Body of pancreas (tissue), 4 donors: ENCODE results near the gene EXD3. TPM values are rescaled to one million over a fixed set of nuclear protein-coding genes. Genes with fewer than 3 reads are reported as not detected.
A peak's percentile ranks its signal among the peaks of the same experiment; 100 is the strongest.

ENCODE experiments used
- ATAC-seq: fragments of 150-250 bp; one replicate; pipeline ENCODE4 v1.9.1; 2016
- DNase-seq, 4 donors: peaks; one replicate each; pipeline ENCODE4 v3.0.0-alpha.2; 2019
- H3K27ac ChIP-seq, 4 donors: fragments of 200-600 bp; sonication (generic); 1 replicate in 3 of 4; 2 replicates in 1 of 4; pipeline versions ENCODE4 v1.5.1 to v1.6.1; 2016 to 2019; ENCODE audit warnings: mild to moderate bottlenecking in 1 of 4, mixed read lengths in 1 of 4, moderate library complexity in 1 of 4
- H3K27me3 ChIP-seq, 2 donors: fragments of 200-600 bp; sonication (generic); one replicate each; pipeline ENCODE4 v1.6.0; 2016; ENCODE audit warnings: mild to moderate bottlenecking in 1 of 2
- H3K36me3 ChIP-seq, 2 donors: fragments of 200-600 bp; sonication (generic); replicated peaks in 1 of 2; 2 replicates each; pipeline ENCODE4 v1.5.1; 2016; ENCODE audit warnings: low read depth in 2 of 2; ENCODE audit not compliant: insufficient read depth in 1 of 2
- H3K4me1 ChIP-seq: fragments of 200-600 bp; sonication (generic); one replicate; pipeline ENCODE4 v1.6.0; 2016
- H3K4me3 ChIP-seq, 2 donors: fragments of 200-600 bp; sonication (generic); 1 replicate in 1 of 2; 2 replicates in 1 of 2; pipeline ENCODE4 v1.5.1; 2016 to 2019
- H3K9me3 ChIP-seq, 3 donors: fragments of 200-600 bp; sonication (generic); 1 replicate in 2 of 3; 2 replicates in 1 of 3; pipeline ENCODE4 v1.5.1; 2016
- POLR2A ChIP-seq, 3 donors: fragments of 450-650 bp; IDR thresholded peaks; one replicate each; pipeline ENCODE4 v1.6.1; 2016; ENCODE audit warnings: antibody characterized with exemption in 3 of 3, mild to moderate bottlenecking in 2 of 3
- WGBS, 2 donors: methylation state at CpG; one replicate each; pipeline ENCODE4 v1.1.5; 2017; 5-methylcytosine and 5-hydroxymethylcytosine counted together
- intact Hi-C: fragments of 100-400 bp; cut with DNase I; formaldehyde crosslinking; loops from one replicate; pipeline ENCODE4 v1.15.1; 2023
- total RNA-seq, 2 donors: library from RNA; depleted of rRNA; stranded (reverse); fragments of >200 nt; gene quantifications; one replicate each; pipeline ENCODE4 v1.1.0, GENCODE V29; 2016
- TF ChIP-seq, protein P1 (sequence below), 7 experiments: fragments of 450-650 bp in 4 of 7; fragments of 200-600 bp in 3 of 7; sonication (generic) in 3 of 7; IDR thresholded peaks; one replicate each; pipeline ENCODE4 v1.5.1; 2016 to 2019; ENCODE audit warnings: antibody characterized with exemption in 7 of 7

EXD3 gene
- total RNA-seq, 2 donors from 2014 or later = 23.3 to 34.9 TPM

DNA sequence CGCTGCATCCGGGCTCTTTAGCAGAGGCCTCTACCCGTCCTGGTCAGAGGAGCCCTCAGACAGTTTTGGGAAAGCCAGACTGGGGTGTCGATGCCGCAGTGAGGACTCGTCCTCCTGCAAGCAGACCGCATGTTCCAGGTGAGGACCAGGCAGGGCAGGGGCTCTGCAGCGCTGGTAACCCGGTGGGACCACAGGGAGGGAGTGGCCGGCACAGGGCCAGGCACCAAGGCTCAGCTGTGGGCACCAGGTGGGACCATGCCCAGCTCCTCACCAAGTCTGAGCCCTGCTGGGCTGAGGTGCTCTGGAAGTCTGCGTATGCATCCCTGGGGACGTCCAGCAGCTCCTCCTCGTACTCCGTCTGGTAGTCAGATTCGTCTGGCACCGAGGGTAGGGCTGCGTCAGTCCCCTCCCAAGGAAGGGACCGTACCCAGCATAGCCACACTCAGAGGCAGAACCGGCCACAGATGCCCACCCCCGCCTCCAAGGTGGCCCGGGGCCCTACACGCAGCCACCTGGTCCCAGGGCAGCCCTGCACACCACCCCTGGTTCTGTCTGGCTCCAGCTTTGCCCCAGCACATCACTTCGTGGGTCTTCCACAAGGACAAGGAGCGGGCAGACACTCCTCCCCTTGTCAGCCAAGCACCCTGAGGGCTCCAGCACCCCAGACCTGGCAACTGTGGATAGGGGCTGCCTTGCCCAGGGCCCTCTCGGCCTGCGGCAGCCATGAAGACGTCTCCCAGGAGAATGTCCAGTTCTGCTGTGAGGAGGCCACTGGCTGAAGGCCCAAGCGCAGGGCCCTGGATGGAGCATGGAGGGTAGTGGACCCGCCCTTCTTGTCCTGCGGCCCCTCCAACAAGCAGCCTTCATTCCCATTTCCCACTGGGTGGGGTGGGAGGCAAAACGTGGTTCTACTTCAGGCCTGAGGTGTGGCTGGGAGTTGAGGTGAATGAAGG, 37.7 kb upstream of the EXD3 start:
- Histone ChIP-seq H3K27ac (peak overlapping the region in 1 of 4 donors; percentile 72), H3K9me3 (no peaks in the 10 kb centered on the region), H3K4me1 (peaks cover 34% of the 10 kb centered on the region), H3K27me3 (no peaks in the 10 kb centered on the region), H3K36me3 (no peaks in the 10 kb centered on the region), H3K4me3 (no peak overlapping the region)
- intact Hi-C loops = no loop called here
- ATAC-seq (no peak), DNase-seq (no peak)
- TF ChIP-seq, protein P1, sequence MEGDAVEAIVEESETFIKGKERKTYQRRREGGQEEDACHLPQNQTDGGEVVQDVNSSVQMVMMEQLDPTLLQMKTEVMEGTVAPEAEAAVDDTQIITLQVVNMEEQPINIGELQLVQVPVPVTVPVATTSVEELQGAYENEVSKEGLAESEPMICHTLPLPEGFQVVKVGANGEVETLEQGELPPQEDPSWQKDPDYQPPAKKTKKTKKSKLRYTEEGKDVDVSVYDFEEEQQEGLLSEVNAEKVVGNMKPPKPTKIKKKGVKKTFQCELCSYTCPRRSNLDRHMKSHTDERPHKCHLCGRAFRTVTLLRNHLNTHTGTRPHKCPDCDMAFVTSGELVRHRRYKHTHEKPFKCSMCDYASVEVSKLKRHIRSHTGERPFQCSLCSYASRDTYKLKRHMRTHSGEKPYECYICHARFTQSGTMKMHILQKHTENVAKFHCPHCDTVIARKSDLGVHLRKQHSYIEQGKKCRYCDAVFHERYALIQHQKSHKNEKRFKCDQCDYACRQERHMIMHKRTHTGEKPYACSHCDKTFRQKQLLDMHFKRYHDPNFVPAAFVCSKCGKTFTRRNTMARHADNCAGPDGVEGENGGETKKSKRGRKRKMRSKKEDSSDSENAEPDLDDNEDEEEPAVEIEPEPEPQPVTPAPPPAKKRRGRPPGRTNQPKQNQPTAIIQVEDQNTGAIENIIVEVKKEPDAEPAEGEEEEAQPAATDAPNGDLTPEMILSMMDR (IDR thresholded peaks at IDR 0.05) = no peak
- no peak for TF ChIP-seq POLR2A (IDR thresholded peaks at IDR 0.05)
- WGBS, 2 donors = 94 to 96% methylated on average over 12 to 31 of the region's 31 CpGs

DNA sequence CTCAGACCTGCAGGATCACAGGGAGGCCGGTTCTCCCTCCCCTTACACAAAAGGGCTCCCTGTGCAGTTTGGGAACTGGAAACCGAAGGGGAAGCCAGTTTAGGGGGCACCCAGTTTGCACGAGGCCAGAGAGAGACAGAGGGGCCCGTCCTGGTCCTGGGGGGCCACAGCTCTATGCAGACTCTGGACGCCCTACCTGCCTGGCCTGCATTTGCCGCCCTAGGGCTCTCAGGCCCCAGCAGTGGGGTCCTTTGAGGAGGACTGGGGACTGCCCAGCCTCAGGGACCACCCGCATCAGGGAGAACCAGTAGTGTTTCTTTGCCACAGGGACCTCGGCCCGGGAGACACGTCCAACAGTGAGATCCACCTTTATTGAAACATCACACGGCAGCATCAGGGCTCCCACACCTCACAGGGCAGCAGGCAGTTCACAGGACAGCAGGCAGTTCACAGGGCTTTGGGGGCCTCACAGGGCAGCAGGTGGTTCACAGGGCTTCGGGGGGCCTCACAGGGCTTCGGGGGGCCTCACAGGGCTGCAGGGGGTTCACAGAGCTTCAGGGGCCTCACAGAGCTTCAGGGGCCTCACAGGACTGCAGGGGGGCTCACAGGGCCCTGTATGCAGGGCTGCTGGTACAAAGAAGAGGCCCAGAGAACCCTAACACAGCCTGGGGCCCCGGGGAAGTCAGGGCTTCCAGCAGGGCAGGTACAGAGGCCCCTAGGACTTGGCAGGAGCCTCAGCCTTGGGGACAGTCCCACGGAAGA, 36.8 kb upstream of the EXD3 start:
- peak overlapping the region in 3 of 4 donors; percentile 63 to 72 (median 70) for H3K27ac ChIP-seq
- intact Hi-C loops = no loop called here
- ATAC-seq (no peak), DNase-seq (peak in 1 of 4 donors; percentile 40)
- peaks cover 39% of the 10 kb centered on the region for H3K4me1 ChIP-seq
- 36% methylated on average over 14 of the region's 15 CpGs; no CpG with 5 or more reads in 1 of the 2 donors for WGBS, 2 donors
- no peaks in the 10 kb centered on the region for H3K9me3 ChIP-seq
- H3K4me3 ChIP-seq = no peak overlapping the region
- H3K27me3 ChIP-seq = no peaks in the 10 kb centered on the region
- TF ChIP-seq, protein P1 (IDR thresholded peaks at IDR 0.05) = no peak
- TF ChIP-seq POLR2A (IDR thresholded peaks at IDR 0.05) = no peak
- no peaks in the 10 kb centered on the region for H3K36me3 ChIP-seq

DNA sequence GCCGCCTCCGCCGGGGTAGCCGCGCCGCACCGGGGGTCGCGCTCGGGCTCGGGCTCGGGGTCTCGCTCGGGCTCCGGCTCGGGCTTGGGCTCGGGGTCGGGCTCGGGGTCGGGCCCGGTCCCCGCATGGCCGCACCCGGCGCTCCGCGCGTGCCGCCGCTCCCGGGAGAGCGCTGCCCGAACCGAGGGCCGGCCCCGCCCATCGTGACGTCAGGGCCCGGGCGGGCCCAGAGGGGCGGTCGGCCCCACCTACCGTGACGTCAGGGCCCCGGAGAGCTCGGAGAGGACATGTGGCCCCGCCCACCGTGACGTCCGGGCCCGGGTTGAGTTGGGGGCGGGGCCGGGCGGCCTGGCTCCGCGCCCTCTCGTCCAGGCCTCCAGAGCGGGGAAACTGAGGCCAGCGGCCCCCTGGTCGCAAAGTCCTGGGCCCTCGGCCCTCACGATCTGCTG, 36.2 kb upstream of the EXD3 start, which contains the start of gene NSMF:
NSMF (minus strand) TSS at position 183 of the 449 bp plus-strand sequence. CDS start 232 bp downstream, outside the sequence.
- Histone ChIP-seq H3K36me3 (no peaks in the 10 kb centered on the region), H3K9me3 (no peaks in the 10 kb centered on the region), H3K4me1 (peaks cover 45% of the 10 kb centered on the region), H3K4me3 (peak within 1 kb of the TSS; percentile 16 to 29), H3K27ac (peak within 1 kb of the TSS; percentile 55 to 72 (median 66)), H3K27me3 (no peaks in the 10 kb centered on the region)
- ATAC-seq (peak; percentile 88), DNase-seq (peak; percentile 94 to 97 (median 96))
- TF ChIP-seq POLR2A (IDR thresholded peaks at IDR 0.05) = peak in 2 of 3 donors; percentile 42 to 51
- TF ChIP-seq, protein P1 (IDR thresholded peaks at IDR 0.05) = peak in 2 of 7 experiments; percentile 7 to 28
- intact Hi-C loops = no loop called here
- WGBS, 2 donors = 0 to 1% methylated on average over 14 to 45 of the region's 62 CpGs

DNA sequence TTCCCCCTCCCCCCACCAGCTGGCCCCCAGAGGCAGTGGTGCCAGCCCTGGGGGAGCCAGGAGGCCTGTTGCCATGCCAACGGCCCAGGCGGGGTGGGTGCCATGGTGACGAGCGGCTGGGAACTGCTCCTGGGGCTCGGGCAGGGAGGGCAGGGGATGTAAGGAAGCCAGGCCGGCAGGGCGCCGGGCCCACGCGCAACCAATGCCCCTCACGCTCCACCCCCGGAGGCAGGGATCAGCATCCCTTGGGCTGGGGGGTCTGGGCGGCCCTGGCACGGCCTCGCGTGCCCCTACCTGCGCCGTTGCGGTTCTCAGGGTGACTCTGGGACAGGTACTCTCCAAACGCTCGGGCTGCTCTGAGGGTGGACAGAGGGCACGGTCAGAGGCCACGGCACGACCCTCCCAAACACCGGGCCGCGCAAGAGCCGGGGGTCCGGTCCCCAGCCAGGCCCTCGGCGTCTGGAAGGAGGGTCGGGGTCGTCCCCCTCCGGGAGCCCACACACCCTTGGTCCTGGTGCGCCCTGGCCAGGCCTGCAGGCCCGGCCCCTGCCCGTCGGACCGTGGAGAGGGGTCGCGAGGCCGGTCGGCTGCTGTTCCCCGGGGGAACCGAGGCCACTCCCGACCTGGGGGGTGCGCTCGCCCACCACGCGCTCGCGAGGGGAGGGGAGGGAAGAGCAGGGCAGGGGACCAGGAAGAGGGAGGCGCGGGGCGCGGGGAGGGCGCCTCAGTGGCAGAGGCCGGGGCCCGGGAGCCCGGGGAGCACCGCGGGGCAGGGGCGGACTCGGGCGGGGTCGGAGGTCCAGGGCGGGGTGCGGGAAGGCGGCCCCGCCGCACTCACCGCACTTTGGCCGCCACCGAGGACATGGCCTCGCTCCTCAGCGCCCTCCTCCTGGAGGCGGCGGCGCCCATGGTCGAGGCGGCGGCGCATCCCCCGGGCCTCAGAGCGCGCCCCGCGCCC, 35.5 kb upstream of the EXD3 start:
- no peaks in the 10 kb centered on the region for H3K27me3 ChIP-seq
- peaks cover 45% of the 10 kb centered on the region for H3K4me1 ChIP-seq
- no peaks in the 10 kb centered on the region for H3K36me3 ChIP-seq
- TF ChIP-seq POLR2A (IDR thresholded peaks at IDR 0.05) = no peak
- TF ChIP-seq, protein P1 (IDR thresholded peaks at IDR 0.05) = no peak
- peak overlapping the region; percentile 16 to 29 for H3K4me3 ChIP-seq
- intact Hi-C loops = no loop called here
- peak overlapping the region; percentile 49 to 72 (median 62) for H3K27ac ChIP-seq
- peak; percentile 42 to 67 (median 66) for DNase-seq
- no peaks in the 10 kb centered on the region for H3K9me3 ChIP-seq
- 12% methylated on average over 80 of the region's 88 CpGs; no CpG with 5 or more reads in 1 of the 2 donors for WGBS, 2 donors
- peak; percentile 19 for ATAC-seq
